ELF-1 (cell line): ENCODE results near the gene TEX38.
A peak's percentile ranks its signal among the peaks of the same experiment; 100 is the strongest.
"Not testable (repeated sequence)": the region's sequence is repeated elsewhere in the genome, so short reads cannot be mapped to it uniquely, and the experiment has no call there.

ENCODE experiments used
- DNase-seq: peaks from one replicate; pipeline ENCODE4 v3.0.0-alpha.2; 2016; ENCODE audit warnings: low read depth, low spot score

TEX38 gene

GRCh38 chr1:46655848-46656247 is 15.8 kb upstream of the TEX38 start:
- DNase-seq, result no peak

GRCh38 chr1:46656643-46657042 is 15.0 kb upstream of the TEX38 start:
- no peak for DNase-seq

GRCh38 chr1:46657775-46658174 is 13.9 kb upstream of the TEX38 start:
- DNase-seq, result no peak

GRCh38 chr1:46659307-46659870 is 12.3 kb upstream of the TEX38 start:
- DNase-seq, result no peak

GRCh38 chr1:46660116-46660515 is 11.5 kb upstream of the TEX38 start:
- not testable (repeated sequence) for DNase-seq

GRCh38 chr1:46662919-46663318 is 8.7 kb upstream of the TEX38 start:
- not testable (repeated sequence) for DNase-seq

GRCh38 chr1:46665983-46666382 is 5.7 kb upstream of the TEX38 start:
- peak; percentile 27 for DNase-seq

GRCh38 chr1:46667782-46668760 is 3.6 kb upstream of the TEX38 start, which contains the start of gene ATPAF1:
TSS of gene ATPAF1 (minus strand) at chr1:46668364. CDS start at chr1:46668322, 42 bp downstream.
- DNase-seq, result peak; percentile 82

GRCh38 chr1:46670134-46670533 is 1.5 kb upstream of the TEX38 start:
- no peak for DNase-seq

- no peak for DNase-seq
Observed at GRCh38 chr1:46672696-46673095, 1.0 kb downstream of the TEX38 start.

- no peak for DNase-seq
Observed at GRCh38 chr1:46673749-46674182, 2.1 kb downstream of the TEX38 start.

GRCh38 chr1:46675549-46676314 is 4.1 kb downstream of the TEX38 start:
- no peak for DNase-seq

GRCh38 chr1:46676531-46676930 is 4.9 kb downstream of the TEX38 start:
- no peak for DNase-seq

- DNase-seq, result no peak
Observed at GRCh38 chr1:46677339-46677738, 5.7 kb downstream of the TEX38 start.

GRCh38 chr1:46679789-46680573 is 8.3 kb downstream of the TEX38 start:
- no peak for DNase-seq

GRCh38 chr1:46681333-46682034 is 9.8 kb downstream of the TEX38 start:
- DNase-seq, result no peak

- DNase-seq, result no peak
Observed at GRCh38 chr1:46682064-46682463, 10.4 kb downstream of the TEX38 start.

GRCh38 chr1:46684670-46685069 is 13.0 kb downstream of the TEX38 start:
- no peak for DNase-seq

GRCh38 chr1:46686255-46686654 is 14.6 kb downstream of the TEX38 start:
- DNase-seq, result no peak

- DNase-seq, result no peak
Observed at GRCh38 chr1:46687093-46687659, 15.5 kb downstream of the TEX38 start.
